RKO (cell line): ENCODE measurements around the gene NRXN3.
"Not testable (repeated sequence)": the region's sequence is repeated elsewhere in the genome, so short reads cannot be mapped to it uniquely, and the experiment has no call there.

Source experiments
- DNase-seq: peaks from one replicate; pipeline ENCODE4 v3.0.0-alpha.2; 2016; ENCODE audit warnings: low spot score

NRXN3 gene

GRCh38 chr14:79077096-79077495, 906.9 kb downstream of the NRXN3 start:
- DNase-seq: no peak

DNA sequence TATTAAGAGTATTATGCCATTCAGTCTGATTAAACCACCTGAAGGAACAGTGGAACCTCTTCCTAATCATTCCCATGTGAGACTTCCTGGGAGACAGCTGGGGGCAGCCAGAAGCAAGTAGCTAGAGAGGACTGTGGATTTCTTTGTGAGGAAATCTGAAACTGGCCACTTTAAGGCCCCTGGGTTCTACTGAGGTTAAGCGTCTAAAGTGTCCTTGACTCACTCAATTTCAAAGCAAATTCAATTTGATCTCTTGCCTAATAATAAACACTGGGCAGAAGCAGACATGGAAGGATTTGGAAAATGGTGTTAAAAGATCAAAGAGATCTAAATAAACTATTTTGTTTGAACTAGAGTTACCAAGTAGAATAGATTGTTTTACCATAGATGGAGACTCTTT, 909.9 kb downstream of the NRXN3 start:
- DNase-seq: no peak

- no peak for DNase-seq
Observed at GRCh38 chr14:79082883-79083282, 912.7 kb downstream of the NRXN3 start.

GRCh38 chr14:79083356-79083755, 913.2 kb downstream of the NRXN3 start:
- no peak for DNase-seq

GRCh38 chr14:79084861-79085260, 914.7 kb downstream of the NRXN3 start:
- no peak for DNase-seq

GRCh38 chr14:79089576-79089975, 919.4 kb downstream of the NRXN3 start:
- DNase-seq: no peak

DNA sequence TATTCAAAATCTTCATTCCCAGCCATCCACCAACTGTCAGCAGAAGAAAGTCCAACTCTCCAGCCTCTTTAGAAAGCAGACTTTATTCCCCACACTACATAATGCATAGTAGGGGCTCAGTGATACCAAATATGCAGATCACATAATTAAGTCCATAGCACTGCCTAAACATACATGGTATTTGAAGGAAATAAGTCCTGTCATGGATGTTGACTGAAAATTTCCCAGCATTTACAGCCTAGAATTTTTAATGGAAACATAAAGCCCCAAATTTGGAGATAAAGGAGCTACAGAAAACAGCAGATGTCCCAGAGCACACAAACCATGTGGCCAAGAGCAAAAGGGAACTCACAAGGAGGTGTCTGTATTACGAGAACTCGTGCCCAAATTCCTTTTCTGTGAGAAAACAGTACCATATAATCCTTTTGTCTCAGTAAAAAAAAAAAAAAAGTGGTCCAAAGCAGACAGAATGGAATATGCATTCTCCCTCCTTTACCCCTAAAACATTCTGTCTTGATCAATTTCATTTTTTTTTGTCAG, 920.5 kb downstream of the NRXN3 start:
- no peak for DNase-seq

DNA sequence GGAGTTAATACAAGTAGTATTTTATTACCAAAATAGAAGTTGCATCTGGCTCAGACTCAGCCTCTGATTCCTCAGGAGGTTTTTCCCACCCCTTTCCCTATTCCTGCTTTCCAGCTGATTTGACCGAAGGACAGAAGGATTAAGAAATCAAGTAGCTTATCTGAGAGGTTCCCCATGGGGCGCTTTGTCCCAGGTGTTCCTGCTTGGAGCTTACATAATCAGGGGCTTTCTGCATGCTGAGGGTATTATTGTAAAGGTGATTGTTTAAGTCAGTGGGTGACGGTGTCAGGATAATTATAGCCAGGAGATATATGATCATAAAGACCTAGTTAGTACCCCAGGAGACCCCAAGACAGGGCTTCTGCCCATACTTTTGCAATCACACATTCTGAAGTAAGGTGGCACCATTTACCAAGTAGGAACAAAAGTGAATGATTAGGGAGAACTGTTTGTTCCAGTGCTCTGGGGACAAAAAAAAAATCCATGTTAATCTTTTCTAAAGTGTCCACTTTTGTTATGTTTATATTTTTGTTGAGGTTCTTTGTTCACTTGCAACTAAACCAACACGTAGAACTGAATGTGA, 921.3 kb downstream of the NRXN3 start:
- no peak for DNase-seq

GRCh38 chr14:79093531-79093930, 923.4 kb downstream of the NRXN3 start:
- DNase-seq: no peak

GRCh38 chr14:79094951-79095350, 924.8 kb downstream of the NRXN3 start:
- DNase-seq: no peak

- DNase-seq: no peak
Observed at GRCh38 chr14:79096811-79097210, 926.6 kb downstream of the NRXN3 start.

DNA sequence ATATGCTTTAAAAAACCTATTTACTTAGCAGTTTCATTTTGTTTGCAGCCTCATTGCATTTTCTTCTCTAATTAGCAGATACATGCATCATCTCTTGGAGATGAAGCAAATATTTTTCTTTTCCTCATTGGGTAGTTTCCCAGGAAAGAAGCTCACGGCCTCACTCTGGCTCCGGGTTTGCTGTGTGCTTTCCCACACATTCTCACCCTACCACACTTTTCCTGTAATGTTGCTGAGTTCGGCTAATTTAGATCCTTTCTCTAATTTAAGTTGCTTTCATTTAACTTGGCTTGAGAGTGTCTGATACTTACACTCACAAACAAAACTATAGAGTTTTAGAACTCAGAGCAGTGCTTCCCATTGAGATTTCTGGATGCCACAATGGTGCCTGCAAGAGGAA, 928.2 kb downstream of the NRXN3 start:
- DNase-seq: no peak

DNA sequence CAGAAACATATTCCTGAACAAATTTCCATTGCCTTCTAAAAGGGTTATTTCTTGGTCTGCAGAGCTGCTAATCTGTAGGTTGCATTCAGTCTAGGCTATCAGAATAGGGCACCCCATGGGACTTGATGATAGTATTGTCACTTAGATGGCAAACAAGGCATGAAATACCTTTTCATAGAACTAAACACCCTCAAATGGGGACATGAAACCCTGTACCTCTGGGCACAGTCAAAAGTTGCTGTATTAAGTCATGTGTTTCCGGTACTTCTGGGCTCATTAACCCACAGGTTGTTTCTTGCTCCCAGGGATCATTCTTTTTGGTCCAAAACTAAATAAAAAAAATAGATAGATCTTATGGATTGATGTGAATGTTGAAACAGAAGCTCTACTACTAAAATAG, 930.4 kb downstream of the NRXN3 start:
- no peak for DNase-seq

DNA sequence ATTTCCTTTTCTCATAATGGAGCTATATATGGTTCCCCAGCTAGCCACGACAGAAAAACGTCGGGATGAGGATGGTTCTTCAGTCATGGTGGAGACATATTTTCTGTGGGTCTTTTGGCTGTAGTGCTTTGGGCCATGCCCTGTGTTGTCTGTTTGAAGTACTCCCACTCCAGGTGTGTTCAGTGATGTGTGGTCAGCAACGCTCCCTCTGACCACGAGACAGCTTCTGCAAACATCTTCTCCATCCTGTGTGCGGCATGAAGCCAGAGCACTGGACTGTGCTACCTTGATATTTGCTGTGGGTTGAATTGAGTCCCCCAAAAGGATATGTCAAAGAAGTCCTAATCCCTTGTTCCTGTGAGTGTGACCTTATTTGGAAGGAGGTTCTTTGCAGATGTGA, 931.2 kb downstream of the NRXN3 start:
- DNase-seq: no peak

- DNase-seq: no peak
Observed at GRCh38 chr14:79103764-79104163, 933.6 kb downstream of the NRXN3 start.

DNA sequence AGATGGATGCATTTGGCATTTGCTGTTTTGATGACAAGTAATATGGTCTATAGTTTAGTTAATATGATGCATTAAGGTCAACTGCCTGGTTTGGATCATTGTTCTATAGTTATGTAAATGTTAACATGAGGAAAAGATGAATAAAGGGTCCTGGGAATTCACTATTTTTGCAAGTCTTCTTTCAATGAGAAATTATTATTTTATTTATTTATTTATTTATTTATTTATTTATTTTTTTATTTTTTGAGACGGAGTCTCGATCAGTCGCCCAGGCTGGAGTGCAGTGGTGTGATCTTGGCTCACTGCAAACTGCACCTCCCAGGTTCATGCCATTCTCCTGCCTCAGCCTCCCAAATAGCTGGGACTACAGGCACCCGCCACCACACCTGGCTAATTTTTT, 940.4 kb downstream of the NRXN3 start:
- DNase-seq: not testable (repeated sequence)

- DNase-seq: no peak
Observed at GRCh38 chr14:79111987-79112501, 941.9 kb downstream of the NRXN3 start.

- no peak for DNase-seq
Observed at GRCh38 chr14:79117561-79117960, 947.4 kb downstream of the NRXN3 start.

DNA sequence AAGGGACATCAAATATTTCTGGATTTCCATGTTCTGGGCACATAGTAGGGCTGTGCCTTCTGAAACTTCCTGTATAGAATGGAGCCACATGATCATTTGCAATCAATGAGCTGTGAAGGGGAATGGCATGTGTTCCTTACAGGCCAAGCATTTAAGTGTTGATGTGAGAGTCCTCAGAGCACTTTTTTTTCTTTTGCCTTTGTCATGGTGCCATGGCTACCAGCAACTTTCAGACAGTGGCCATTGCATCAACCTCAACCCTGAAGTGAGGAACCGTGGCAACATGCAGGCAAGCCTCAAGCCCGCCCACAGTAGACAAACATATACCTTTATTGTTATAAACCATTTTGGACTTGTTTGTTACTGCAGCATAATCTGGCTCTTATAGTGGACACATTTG, 948.1 kb downstream of the NRXN3 start:
- DNase-seq: no peak

- DNase-seq: no peak
Observed at GRCh38 chr14:79134361-79134760, 964.2 kb downstream of the NRXN3 start.

DNA sequence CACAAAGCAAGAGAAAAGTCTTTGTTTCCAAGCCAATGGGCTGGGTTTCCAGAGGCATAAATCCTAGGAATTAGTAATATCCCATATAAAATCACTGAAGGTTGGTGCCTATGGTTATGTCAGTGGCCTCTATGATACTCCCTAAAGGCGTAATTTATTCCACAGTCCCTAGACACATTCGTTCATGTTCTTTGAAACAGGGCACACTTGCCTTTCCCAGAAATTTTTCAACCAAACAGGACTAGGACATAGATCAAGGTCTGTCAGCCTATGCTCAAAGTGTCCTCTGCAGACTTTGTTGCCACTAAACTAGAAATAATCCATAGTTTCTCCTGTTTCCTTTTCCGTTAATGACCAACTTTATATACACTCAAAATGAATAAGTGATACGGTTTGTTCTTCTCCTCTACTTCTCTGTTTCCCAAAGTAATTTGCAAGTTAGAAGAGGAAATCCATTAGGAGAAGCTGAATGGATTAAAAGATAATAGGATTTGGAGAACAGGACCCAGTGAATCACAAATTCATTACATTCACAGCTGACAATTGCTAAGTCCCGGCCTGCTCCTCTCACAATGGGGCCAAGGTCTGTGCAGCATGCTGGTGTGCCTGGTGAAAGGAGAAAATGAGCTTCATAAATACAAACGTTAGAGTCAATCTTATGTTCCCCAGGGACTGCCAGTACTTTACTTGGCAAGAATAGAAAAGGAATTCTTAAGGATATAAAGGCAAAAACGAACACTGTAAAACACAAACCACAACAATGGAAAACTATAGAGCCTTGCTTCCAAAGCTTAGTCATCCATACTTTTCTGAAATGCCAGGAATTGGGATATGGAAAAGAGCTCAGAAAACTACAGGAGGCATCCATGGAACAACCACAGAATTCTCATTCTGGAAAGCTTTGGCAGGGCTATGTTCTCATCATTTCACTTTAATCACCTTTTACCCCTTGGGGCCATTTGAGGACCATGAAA, 966.2 kb downstream of the NRXN3 start:
- no peak for DNase-seq

DNA sequence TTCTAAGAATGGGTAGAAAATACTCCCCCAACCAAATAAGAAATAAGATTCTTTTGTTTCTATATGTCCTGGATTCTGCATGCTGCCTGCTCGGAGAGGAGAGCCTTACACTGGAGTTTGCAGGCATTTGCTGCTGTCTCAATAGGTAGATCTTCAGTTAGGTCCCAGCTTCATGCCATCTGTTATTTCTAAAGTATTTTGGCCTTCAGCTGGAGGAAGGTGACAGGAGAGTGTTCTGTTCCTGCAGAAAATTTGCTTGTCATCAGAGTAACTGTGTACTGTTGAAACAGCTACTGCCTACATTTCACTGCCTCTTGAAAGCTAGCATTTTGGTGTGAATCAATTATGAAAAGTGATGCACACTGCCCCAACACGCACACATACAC, 966.9 kb downstream of the NRXN3 start:
- DNase-seq: no peak

DNA sequence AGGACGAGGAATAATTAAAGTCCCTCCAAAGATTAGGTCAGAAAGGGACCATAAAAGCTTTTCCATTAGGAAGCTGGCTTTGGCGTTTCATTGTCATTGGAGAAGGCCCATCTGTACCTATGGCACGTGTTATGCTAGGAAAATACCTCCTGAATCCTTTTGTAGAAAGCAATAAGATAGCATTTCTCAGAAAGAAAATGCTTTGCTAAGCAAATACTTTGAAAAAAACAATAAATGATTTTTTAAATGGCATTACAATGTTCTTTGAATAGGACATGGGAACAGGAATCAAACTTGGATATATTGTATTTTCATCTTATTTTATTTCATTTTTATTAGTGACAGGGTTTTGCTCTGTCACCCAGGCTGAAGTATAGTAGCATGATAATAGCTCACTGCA, 967.7 kb downstream of the NRXN3 start:
- no peak for DNase-seq
